Ureter (tissue), 1 donor: ENCODE measurements around the gene BLACAT1. TPM values are rescaled to one million over a fixed set of nuclear protein-coding genes. Genes with fewer than 3 reads are reported as not detected.

ENCODE experiments used
- DNase-seq: peaks from one replicate; pipeline ENCODE4 v3.0.0-alpha.2; 2020; ENCODE audit warnings: low spot score
- total RNA-seq: library from RNA; stranded (reverse); gene quantifications from one replicate; pipeline ENCODE4 v1.2.4, GENCODE V29; 2023
- donor health status: DM: yes; HTN: yes; CAD: no.

The BLACAT1 gene
- total RNA-seq, 1 donor from 2014 or later, result 0.16 TPM

DNA sequence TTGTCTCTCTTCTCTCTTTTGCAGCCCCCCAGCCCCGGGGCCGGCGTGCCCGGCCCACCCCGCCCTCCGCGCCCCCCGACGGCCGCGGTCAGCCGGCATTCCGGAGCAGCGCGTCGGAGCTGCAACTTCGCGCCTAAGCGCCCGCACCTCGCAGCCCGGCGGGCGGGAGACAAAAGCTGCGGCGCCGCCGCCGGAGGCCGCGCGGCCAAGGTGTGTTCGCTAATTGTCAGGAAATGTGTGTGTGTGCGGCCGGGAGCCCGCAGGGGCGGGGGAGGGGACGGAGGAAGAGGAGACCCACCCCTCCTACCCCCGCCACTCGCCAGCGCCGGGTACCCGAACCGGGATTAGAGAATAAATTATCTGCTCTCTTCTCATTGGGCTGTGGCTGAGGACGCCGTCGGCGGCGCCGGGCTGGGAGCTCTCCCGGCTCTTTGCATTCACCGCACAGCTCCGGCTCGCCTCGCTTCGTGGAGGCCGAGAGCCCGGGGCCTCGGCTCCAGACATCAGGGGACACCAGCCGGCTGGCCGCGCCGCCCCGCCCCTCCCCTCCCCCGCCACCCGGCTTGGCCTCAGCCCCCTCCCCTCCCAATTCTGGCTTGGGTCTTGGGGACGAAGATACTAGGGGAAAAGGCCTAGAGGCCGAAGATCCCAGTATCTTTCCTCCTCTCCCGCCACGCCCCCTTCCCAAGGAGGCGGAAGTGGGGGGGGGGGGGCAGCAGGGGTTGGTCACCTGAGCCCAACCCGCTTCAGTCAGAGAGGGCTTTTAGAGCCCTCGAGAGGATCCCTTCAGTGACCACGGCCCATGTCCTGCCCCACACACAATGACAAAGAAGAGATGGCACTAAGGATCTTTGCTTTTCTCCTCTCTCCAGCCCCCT is 1.3 kb upstream of the BLACAT1 start:
- DNase-seq, result no peak

DNA sequence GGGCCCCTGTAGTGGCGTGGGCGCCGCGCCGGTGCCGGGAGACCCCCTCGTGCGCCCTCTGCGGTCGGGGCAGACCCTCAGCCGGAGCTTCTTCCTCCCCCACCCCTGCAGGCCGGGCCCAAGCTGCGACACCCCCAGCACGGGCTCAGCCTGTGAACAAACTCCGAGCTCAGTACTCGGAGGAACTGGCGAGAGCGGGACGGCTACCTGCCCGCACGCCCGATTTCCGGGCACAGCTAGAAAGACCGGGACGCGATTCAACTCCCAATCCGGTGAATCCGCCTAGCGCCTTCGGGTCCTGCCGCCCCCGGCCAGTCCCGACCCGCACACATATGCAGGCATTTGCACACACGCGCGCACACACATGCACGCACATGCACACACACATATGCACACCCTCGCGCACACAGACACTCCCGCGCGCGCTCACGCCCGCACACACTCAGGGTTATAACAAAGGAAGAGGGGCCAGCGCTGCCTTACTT is 580 bp upstream of the BLACAT1 start:
- no peak for DNase-seq

DNA sequence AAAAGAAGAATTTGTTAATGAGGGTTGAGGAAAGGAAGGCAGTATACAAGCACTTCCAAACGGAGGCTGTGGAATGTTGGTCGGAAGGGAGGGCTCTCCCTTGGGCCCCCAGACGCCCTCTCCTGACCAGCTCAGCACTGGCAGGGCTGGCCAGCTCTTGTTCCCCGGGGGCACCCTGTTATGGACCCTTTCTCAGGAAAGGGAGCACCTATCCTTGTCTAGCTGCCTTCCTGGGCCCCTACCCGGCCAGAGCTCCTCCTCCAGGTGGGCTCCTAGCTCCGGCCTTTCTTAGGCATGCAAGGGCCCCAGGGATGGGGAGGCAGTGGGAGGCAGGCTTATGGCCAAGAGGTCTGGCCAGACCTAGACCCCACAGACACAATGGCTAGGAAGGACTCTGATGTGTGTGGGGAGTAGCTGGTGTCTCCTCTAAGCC is 926 bp downstream of the BLACAT1 start:
- no peak for DNase-seq

DNA sequence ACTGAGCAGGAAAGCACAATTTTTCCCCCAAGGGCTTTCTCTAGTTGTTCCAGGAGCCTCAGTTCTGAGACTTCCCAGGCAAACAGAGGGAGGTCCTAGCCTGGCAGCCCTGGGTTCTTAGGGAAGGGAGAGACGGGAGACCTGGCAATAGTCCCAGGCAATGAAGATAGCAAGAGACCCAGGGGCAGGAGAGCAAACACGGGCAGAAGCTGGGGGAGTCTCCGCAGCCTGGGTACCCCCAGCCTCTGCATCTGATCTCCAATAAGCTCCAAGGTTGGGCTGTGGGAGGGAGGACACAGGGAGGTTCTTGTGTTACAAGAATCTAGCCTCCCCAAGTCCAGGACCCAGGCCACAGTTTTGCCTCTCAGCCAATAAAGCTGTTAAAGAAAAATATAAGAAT is 2.4 kb downstream of the BLACAT1 start:
- no peak for DNase-seq

DNA sequence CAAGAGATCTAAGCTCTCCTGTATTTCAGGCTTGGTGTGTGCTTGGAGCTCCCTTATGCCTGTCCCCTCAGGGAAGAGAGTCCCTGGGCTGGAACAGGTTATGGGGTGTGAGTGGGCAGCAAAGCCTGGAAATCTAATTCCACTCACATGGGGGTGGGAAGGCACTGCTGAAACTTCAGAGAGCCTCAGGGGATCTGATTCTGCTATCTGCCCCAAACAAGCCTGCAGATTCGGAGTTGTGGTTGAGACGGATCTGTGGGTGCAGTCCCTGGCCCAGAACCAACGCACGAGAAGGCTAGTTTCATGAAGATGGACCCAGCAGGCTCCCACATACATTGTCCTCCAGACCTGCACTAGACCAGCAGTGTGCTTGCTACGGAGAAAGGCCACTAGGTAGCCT is 2.9 kb downstream of the BLACAT1 start:
- no peak for DNase-seq

DNA sequence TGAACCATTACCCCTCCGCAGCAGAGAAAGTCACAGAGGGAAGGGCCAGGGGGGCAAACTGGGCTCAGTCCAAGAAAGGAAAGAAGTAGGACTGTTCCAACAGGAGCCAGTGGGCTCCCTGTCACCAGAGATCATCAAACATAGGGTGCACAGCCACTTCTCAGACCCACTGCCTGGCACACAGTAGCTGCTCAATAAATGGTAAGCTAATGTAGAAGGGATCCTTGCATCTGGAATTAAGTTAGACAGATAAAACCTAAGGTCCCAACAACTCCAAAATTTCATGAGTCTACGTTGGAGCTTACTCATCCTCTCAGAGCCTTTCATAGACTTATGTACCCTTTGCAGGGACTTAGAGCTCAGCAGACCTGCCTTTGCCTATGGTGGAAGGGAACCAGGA is 3.5 kb downstream of the BLACAT1 start:
- no peak for DNase-seq

GRCh38 chr1:205451759-205452164 is 4.1 kb downstream of the BLACAT1 start:
- DNase-seq, result no peak

GRCh38 chr1:205451202-205451601 is 4.6 kb downstream of the BLACAT1 start:
- DNase-seq, result no peak

DNA sequence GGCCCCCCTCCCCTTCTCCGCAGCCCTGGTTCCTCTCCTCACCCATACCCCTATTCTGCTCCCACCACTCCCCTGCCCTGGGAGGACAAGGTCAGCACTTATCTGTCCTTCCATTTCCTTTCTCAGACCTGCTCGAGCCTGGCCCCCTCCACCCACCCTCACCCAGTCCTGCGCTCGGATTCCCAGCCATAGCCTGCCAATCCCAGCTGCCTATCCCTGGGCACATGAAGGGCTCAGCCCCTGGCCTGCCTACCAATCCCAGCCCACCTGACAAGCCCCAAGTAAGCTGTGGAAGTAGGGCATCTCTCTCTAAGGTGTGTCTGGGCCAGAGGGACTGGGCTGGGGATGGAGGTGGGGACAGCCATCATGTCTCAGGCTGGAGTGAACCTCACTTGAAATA is 5.4 kb downstream of the BLACAT1 start:
- no peak for DNase-seq

- DNase-seq, result peak; percentile 66
Measured at GRCh38 chr1:205449750-205450443, 5.9 kb downstream of the BLACAT1 start.

DNA sequence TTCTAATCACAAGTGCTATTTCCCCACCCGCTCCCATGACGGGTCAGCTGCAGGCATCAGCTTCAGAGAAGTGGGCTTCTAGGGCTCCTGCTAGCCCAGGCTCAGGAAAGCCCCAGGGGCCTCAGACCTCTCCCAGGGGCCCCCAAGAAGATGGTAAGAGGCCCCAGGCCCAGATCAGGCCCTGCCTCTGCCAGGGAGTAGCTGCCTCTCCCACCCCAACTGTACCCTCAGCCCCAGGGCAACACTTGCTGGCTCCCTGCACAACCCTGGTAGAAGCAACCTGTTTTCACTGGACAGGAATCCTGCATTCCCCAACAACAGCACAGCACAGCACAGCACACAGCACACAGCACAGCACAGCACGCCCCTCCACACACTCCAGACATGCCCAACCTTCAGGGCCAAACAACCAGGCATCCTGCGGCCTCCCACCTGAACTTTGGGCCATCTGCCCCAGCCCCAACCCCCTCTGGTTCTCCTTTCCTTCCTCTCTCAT is 6.5 kb downstream of the BLACAT1 start:
- DNase-seq, result no peak

DNA sequence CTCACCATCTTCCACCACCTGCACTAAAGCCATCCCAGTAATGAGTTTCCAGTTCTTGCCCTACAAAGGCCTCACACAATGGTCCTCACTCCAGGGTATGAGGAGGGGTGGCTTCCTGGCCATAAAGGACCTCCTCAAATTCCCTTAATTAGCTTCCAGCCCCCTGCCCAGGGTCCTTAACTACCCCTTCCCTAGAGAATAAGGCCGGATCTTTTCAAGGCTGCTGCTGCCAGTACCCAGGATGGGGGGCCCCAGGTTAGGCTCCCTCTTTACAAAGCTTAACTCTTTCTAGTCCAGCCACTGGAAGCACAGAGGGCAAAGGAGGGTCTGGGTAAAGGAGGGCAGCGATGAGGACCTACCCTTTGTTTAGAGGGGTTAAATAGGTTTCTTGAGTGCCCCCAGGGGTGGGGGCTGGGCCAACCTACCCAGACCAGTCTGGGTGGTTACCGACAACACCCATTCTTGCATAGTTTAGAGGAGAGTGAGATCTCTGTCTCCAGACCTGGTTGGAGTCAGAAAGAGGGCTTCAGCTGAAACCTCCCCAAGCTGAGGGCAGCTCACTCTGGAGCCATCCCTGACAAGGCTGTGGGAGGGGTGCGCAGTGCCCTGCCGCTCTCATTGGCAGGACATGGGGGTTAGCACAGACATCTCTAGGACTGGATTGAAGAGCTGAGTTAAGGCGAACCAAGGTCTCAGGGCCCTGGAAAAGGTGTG is 7.1 kb downstream of the BLACAT1 start:
- DNase-seq, result no peak

- DNase-seq, result no peak
Measured at GRCh38 chr1:205447457-205448341, 8.1 kb downstream of the BLACAT1 start.

DNA sequence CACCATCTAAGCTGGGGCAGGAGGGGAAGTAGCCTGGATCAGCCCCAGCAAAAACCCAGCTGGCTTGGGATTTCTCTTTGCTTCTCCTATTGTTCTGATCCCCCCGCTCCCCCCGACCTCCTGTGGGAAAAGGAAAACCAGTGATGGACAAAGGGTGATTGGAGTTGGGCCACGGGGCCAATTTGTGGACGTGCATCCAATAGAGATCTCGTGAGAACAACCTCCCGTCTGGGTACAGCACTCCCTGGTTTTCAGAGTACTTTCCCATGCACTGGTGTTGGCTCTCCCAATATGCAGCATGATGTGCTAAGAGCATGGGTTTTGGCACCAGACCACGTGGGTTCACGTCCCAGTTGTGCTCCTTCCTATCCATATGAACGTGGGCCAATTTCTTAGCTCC is 9.0 kb downstream of the BLACAT1 start:
- DNase-seq, result no peak

DNA sequence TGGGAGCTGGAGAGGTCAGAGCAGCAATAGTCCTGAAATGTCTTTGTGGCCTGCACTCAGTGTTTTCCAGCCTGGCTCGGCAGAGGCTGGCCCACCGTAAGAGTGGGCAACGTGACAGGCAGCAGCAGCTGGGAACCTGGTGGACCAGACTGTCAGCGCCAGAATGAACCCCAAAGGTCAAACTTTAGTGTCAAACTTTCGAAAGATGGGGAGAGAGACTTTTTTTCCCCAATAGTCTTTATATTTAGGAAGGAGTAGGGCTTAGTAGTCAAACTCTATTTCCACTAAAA is 10.3 kb downstream of the BLACAT1 start:
- DNase-seq, result no peak

DNA sequence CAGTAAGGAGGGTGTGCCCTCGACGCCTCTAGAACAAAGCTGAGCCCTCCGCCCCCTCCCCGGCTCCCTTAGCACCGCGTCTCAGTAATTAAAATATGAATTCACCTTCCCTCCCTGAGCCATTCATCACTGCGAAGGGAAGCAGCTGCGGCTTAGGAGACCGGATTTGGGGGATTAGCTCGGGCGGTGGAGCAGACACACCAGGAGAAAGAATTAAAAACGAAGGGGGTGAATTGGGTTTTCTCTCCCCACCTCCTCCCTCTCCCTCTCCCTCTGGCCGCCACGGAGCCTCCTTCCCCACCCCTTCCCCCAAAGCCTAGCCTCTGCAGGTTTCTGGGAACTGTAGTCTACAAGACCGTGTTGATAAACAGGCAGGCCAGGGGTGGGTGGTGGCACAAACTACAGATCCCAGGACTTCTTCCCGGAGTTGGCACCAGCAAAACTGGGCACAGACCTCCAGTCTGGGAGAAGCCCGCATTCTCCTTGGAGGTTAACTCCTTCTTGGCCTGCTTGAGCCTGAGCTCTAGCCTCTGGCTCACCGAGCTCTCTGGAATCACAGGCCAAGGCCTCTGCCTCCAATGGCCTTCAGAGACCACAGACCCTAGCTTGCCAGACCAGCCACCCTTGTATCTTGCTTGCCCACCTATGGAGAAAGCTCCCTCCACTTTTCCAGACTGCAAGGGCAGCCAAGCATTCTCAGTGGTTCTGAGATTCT is 10.8 kb downstream of the BLACAT1 start:
- peak; percentile 70 for DNase-seq

GRCh38 chr1:205444300-205444930 is 11.4 kb downstream of the BLACAT1 start:
- no peak for DNase-seq

GRCh38 chr1:205443585-205444299 is 12.1 kb downstream of the BLACAT1 start:
- no peak for DNase-seq

DNA sequence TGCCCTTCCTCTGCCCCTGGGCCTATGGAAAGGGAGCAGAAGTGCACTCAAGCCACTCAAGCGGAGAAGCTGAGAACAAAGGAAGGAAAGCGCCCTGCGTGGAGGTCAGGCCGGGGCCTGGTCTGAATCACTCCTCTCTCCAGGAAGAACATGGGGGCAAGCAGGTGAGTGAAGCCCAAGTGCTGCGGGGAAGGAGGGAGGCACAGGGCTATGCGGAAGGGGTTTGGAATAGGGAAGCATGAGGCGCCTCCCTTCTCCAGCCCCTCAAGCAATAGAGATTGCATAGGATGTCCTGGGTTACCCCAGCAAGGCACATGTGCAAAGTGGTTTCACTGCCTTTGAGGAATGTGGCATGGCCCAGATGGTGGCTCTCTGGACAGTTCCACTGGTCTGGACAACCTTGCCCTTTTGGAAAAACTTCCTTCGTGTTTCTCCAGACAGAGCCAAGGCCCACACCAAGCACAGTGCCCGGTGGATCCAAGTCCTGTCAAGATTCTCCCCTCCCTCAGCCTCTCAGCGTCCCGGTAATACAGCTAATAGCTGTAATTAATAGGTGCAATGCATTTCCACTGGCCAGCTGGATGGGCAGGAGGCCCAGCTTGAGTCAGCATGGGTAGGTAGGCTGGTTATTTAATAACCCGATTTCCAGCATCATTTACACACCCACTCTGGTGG is 13.7 kb downstream of the BLACAT1 start:
- DNase-seq, result no peak
